ENCODE results near the gene HMGXB4.

GRCh38 chr22:35296051-35296450, 38.8 kb downstream of the HMGXB4 start:
- no peak for TF ChIP-seq CTCF (IDR thresholded peaks at IDR 0.05; ENCODE audit: borderline replicate concordance, extremely low read depth, low read length, poor library complexity, severe bottlenecking)
- TF ChIP-seq EZH2 (IDR thresholded peaks at IDR 0.05; ENCODE audit: borderline replicate concordance, low read depth, low read length, severe bottlenecking) = no peak

All from DND-41 (cell line).